Keratinocyte (primary cell): Measurements from ENCODE around the gene DCP1A. TPM values are rescaled to one million over a fixed set of nuclear protein-coding genes. Genes with fewer than 3 reads are reported as not detected.

Experiments
- DNase-seq: peaks from one replicate; pipeline ENCODE4 v3.0.0-alpha.2; 2011; ENCODE audit warnings: low read depth, missing footprints, low spot score
- FAIRE-seq: peaks from 2 replicates; lab custom pipeline; 2011; peaks lifted over from hg19 to GRCh38; lab: Jason Lieb, UNC
- H2AFZ ChIP-seq: 2 replicates; pipeline ENCODE4 v1.6.0; 2012; ENCODE audit warnings: low read length, control low read depth, inconsistent platforms; ENCODE audit not compliant: control insufficient read depth
- H3K27ac ChIP-seq: 2 replicates; pipeline ENCODE4 v1.5.1; 2011; ENCODE audit warnings: low read length; ENCODE audit not compliant: control insufficient read depth, insufficient read depth
- H3K27me3 ChIP-seq: 3 replicates; pipeline ENCODE4 v1.6.0; 2011; ENCODE audit warnings: low read length; ENCODE audit not compliant: control insufficient read depth, insufficient read depth; ENCODE audit errors: extremely low read depth
- H3K36me3 ChIP-seq, 2 experiments: 2 replicates in 1 of 2; 3 replicates in 1 of 2; pipeline ENCODE4 v1.5.1; 2011; ENCODE audit warnings: low read length in 2 of 2, mild to moderate bottlenecking in 1 of 2; ENCODE audit not compliant: control insufficient read depth in 2 of 2, insufficient read depth in 2 of 2; ENCODE audit errors: extremely low read depth in 1 of 2
- H3K4me1 ChIP-seq: 3 replicates; pipeline ENCODE4 v1.5.1; 2011; ENCODE audit warnings: low read length; ENCODE audit not compliant: control insufficient read depth, insufficient read depth; ENCODE audit errors: extremely low read depth
- H3K4me2 ChIP-seq: 3 replicates; pipeline ENCODE4 v1.6.0; 2011; ENCODE audit warnings: low read depth, low read length; ENCODE audit not compliant: control insufficient read depth, insufficient read depth; ENCODE audit errors: extremely low read depth
- H3K4me3 ChIP-seq, 3 experiments: fragments of 200-600 bp in 1 of 3; sonication (generic) in 1 of 3; 2 replicates in 2 of 3; 3 replicates in 1 of 3; pipeline ENCODE4 v1.5.1; 2011 to 2016; ENCODE audit warnings: low read length in 3 of 3, mild to moderate bottlenecking in 3 of 3, control low read depth in 2 of 3, inconsistent platforms in 1 of 3, low read depth in 1 of 3, mixed read lengths in 1 of 3, mixed run types in 1 of 3, moderate library complexity in 1 of 3; ENCODE audit not compliant: control insufficient read depth in 2 of 3, insufficient read depth in 2 of 3; ENCODE audit errors: extremely low read depth in 1 of 3
- H3K79me2 ChIP-seq: 2 replicates; pipeline ENCODE4 v1.6.0; 2012; ENCODE audit warnings: low read length; ENCODE audit not compliant: control insufficient read depth, insufficient read depth
- H3K9ac ChIP-seq: 3 replicates; pipeline ENCODE4 v1.6.0; 2011; ENCODE audit warnings: low read length; ENCODE audit not compliant: control insufficient read depth, insufficient read depth; ENCODE audit errors: extremely low read depth
- H3K9me1 ChIP-seq: 3 replicates; pipeline ENCODE4 v1.6.0; 2011; ENCODE audit warnings: low read length; ENCODE audit not compliant: control insufficient read depth, insufficient read depth; ENCODE audit errors: extremely low read depth
- H3K9me3 ChIP-seq: 2 replicates; pipeline ENCODE4 v1.5.1; 2012; ENCODE audit warnings: low read depth, low read length; ENCODE audit not compliant: control insufficient read depth
- H4K20me1 ChIP-seq: 3 replicates; pipeline ENCODE4 v1.6.0; 2011; ENCODE audit warnings: low read length; ENCODE audit not compliant: control insufficient read depth, insufficient read depth; ENCODE audit errors: extremely low read depth
- CTCF ChIP-seq, 3 experiments: IDR thresholded peaks in 1 of 3; conservative IDR thresholded peaks in 1 of 3; optimal IDR thresholded peaks in 1 of 3; 2 replicates in 2 of 3; 3 replicates in 1 of 3; pipeline versions ENCODE3 to v1.5.1; 2011; ENCODE audit warnings: low read length in 3 of 3, mild to moderate bottlenecking in 3 of 3, moderate library complexity in 2 of 3, control low read depth in 1 of 3, inconsistent platforms in 1 of 3; ENCODE audit not compliant: insufficient read depth in 2 of 3; ENCODE audit errors: extremely low read depth in 1 of 3
- EZH2 ChIP-seq: IDR thresholded peaks from one replicate; pipeline ENCODE4 v1.6.1; 2012; ENCODE audit warnings: inconsistent platforms, mild to moderate bottlenecking, low read length, moderate library complexity
- dilution Hi-C: fragments of 300-500 bp; cut with MboI; formaldehyde crosslinking; loops from one replicate; pipeline ENCODE4 v1.7.0; 2020; ENCODE audit warnings: low sequenced_read_pairs; ENCODE audit not compliant: extremely low pct_ligation_motif_present
- polyA plus RNA-seq, 5 experiments: library from polyadenylated mRNA; depleted of rRNA in 3 of 5; stranded (reverse) in 3 of 5; stranded (forward) in 1 of 5; unstranded in 1 of 5; fragments of >200 nt; gene quantifications; 1 replicate in 1 of 5; 2 replicates in 3 of 5; 3 replicates in 1 of 5; pipeline versions ENCODE4 v1.2.1 to v1.2.3, GENCODE V29; 2011 to 2012; ENCODE audit warnings: missing spikeins in 2 of 5, low read depth in 1 of 5, low replicate concordance in 1 of 5

DCP1A gene
- polyA plus RNA-seq, 1 donor (not counting 4 experiments of a cell fraction or from before 2014, with no cell fraction given) = 15.0 TPM

- peak overlapping the region; percentile 90 for H3K27ac ChIP-seq
- no peak for DNase-seq
- no peak for FAIRE-seq
- peaks cover 48% of the 10 kb centered on the region for H3K79me2 ChIP-seq
- TF ChIP-seq EZH2 = no peak
- no peak for TF ChIP-seq CTCF (optimal IDR thresholded peaks at IDR 0.05 in 1 of 3, IDR thresholded peaks at IDR 0.05 in 1 of 3, conservative IDR thresholded peaks at IDR 0.05 in 1 of 3; ENCODE audit: extremely low read depth in 1 of 3, insufficient read depth in 2 of 3, low read length in 3 of 3)
- H3K36me3 ChIP-seq = peaks cover 0 to 2% of the 10 kb centered on the region in 2 experiments
- H3K4me2 ChIP-seq = peak overlapping the region; percentile 89
- no peaks in the 10 kb centered on the region for H3K9me1 ChIP-seq
- H3K4me3 ChIP-seq = peak overlapping the region; percentile 74 to 91 (median 86)
- no peaks in the 10 kb centered on the region for H3K9me3 ChIP-seq
- no peak overlapping the region for H2AFZ ChIP-seq
- H4K20me1 ChIP-seq = no peaks in the 10 kb centered on the region
- no peaks in the 10 kb centered on the region for H3K4me1 ChIP-seq
- H3K27me3 ChIP-seq = no peaks in the 10 kb centered on the region
- H3K9ac ChIP-seq = peak overlapping the region; percentile 95
- dilution Hi-C loops = no loop called here
Measured at GRCh38 chr3:53346514-53346913, 829 bp downstream of the DCP1A start.

- Histone ChIP-seq H3K4me3 (no peak overlapping the region), H3K27ac (no peak overlapping the region), H3K9ac (no peak overlapping the region), H3K9me3 (no peaks in the 10 kb centered on the region), H3K9me1 (no peaks in the 10 kb centered on the region), H3K4me2 (no peak overlapping the region), H3K27me3 (no peaks in the 10 kb centered on the region), H2AFZ (no peak overlapping the region), H3K79me2 (peaks cover 65% of the 10 kb centered on the region), H3K36me3 (peaks cover 0 to 7% of the 10 kb centered on the region in 2 experiments), H4K20me1 (peaks cover 3% of the 10 kb centered on the region), H3K4me1 (peaks cover 5% of the 10 kb centered on the region)
- no peak for DNase-seq
- FAIRE-seq = no peak
- dilution Hi-C loops = no loop called here
- TF ChIP-seq EZH2 = no peak
- TF ChIP-seq CTCF (optimal IDR thresholded peaks at IDR 0.05 in 1 of 3, IDR thresholded peaks at IDR 0.05 in 1 of 3, conservative IDR thresholded peaks at IDR 0.05 in 1 of 3; ENCODE audit: extremely low read depth in 1 of 3, insufficient read depth in 2 of 3, low read length in 3 of 3) = no peak
Measured at GRCh38 chr3:53342353-53342752, 5.0 kb downstream of the DCP1A start.
